A549 treated with AZD9567 at 1 μM for 4 hours (cell line): Measurements from ENCODE around the gene FOXP4. TPM values are rescaled to one million over a fixed set of nuclear protein-coding genes. Genes with fewer than 3 reads are reported as not detected.

Experiments used
- total RNA-seq: library from RNA; stranded (reverse); fragments of 200-300 nt; extraction: Qiagen RNA extraction; gene quantifications from 5 replicates; pipeline ENCODE4 v1.2.3, GENCODE V29; 2022; ENCODE audit not compliant: insufficient read depth

Gene FOXP4, protein sequence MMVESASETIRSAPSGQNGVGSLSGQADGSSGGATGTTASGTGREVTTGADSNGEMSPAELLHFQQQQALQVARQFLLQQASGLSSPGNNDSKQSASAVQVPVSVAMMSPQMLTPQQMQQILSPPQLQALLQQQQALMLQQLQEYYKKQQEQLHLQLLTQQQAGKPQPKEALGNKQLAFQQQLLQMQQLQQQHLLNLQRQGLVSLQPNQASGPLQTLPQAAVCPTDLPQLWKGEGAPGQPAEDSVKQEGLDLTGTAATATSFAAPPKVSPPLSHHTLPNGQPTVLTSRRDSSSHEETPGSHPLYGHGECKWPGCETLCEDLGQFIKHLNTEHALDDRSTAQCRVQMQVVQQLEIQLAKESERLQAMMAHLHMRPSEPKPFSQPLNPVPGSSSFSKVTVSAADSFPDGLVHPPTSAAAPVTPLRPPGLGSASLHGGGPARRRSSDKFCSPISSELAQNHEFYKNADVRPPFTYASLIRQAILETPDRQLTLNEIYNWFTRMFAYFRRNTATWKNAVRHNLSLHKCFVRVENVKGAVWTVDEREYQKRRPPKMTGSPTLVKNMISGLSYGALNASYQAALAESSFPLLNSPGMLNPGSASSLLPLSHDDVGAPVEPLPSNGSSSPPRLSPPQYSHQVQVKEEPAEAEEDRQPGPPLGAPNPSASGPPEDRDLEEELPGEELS
- 23.1 to 26.0 TPM (median 24.0 TPM) in 5 replicates for total RNA-seq

DNA sequence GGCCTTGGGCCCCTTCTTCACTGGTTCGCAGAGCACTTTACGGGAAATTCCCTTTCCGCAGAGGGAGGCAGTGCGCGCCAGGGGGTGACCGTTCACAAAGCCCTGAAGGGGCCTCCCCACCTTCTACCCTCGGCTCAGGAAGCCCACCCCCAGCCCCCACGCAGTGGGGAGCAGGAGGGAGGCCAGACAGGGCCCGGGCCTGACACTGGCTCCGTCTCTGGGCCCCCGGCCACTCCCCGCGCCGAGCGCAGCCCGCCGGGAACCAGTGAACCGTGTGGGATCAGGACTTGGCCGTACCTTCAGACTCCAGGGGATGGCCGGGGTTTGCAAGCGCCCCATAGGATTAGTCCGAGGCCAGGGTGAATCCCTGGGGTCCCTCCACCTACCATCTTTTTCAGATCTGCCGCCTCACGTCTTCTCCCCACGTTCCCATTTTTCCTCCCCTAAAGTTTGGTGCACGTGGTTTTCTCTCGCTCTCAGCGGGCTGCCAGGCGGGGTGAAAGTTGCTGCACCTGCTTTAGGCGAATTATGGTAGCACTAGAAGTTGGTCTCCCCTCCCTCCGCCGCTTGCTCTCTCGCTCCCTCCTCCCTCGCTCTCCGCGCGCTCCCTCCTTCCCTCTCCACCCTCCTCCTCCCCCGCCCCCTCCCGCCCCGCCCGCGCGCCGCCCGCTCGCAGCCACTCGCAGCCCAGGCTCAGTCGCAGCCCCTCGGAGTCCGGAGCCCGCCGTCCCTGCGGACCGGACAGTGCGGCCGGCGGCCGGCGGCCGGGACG is at the start of gene FOXP4:
TSS of gene FOXP4 (plus strand) at position 679 of the 772 bp plus-strand sequence. CDS start 19,380 bp downstream, outside the sequence.

DNA sequence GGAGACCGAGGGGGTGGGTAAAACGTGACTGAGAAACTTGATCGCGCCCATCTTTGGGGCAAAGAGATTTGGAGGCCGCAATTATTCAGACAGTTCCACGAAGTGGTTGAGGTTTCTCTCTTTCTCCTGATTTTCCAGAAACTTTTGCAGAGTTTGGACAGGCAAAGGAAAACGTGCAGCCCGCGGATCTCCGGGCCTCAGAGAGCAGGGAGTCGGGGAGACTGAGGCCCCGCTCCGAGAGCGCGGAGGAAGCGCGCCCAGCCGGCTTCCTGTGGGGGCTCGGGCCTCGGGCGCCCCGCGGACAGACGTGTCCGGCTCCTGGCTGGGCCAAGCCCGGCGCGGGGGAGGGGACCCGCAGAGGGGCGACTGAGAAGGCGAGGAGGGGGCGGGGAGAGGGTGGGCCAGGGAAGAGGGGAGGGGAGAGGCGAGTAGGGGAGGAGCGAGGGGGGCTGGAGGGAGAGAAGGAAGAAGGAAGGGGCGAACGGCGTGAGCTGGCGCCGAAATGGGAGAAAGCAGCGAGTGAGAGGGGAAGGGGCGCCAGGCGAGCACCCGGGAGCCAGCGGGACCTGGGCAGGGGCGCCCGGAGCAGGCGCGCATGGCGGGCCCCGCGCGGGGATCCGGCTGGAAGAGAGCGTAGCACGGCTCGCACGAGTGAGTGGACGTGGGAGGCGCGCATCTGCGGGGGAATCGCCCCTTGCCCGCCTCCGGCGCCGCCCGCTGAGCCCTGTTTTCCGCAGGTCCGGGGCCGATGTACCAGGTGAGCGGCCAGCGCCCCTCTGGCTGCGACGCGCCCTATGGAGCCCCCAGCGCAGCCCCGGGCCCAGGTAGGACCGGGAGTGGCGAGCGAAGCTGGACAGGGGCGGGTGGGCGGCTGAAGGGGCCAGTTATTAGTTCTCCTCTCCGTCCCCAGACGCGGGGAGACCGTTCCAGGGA is 92.1 kb downstream of the FOXP4 start, which contains the start of gene MDFI:
TSS of gene MDFI (plus strand) at position 467 of the 933 bp plus-strand sequence. CDS start at position 749, 282 bp downstream.

Other genes with a start within 250 kb of the FOXP4 start
- gene NCR2, start 210.8 kb upstream of the FOXP4 start, total RNA-seq = not detected in 5 replicates
- 0.24 to 0.51 TPM (median 0.38 TPM) in 4 of 5 replicates, not detected in the other for gene MDFI, start 92.1 kb downstream of the FOXP4 start, total RNA-seq
- gene TFEB, start 189.2 kb downstream of the FOXP4 start, total RNA-seq = 3.7 to 6.8 TPM (median 6.2 TPM) in 5 replicates
- 0.06 to 0.13 TPM in 2 of 5 replicates, not detected in the others for gene PGC, start 201.0 kb downstream of the FOXP4 start, total RNA-seq
- gene FRS3, start 233.5 kb downstream of the FOXP4 start, total RNA-seq = 2.4 to 9.8 TPM (median 3.0 TPM) in 5 replicates
- 0.58 to 1.2 TPM (median 1.1 TPM) in 4 of 5 replicates, not detected in the other for gene PRICKLE4, start 234.4 kb downstream of the FOXP4 start, total RNA-seq
- gene TOMM6, start 241.3 kb downstream of the FOXP4 start, total RNA-seq = 276 to 313 TPM (median 294 TPM) in 5 replicates